RWPE2 (cell line): Measurements from ENCODE around the gene MYBPC3.

Source experiments
- ATAC-seq: fragments of 200-7000 bp; cut with Tn5 transposase; 3 replicates; pipeline ENCODE4 v1.9.1; 2021; ENCODE audit warnings: low read depth
- DNase-seq: peaks from one replicate; pipeline ENCODE4 v3.0.0-alpha.2; 2020; ENCODE audit warnings: low spot score
- H3K27ac ChIP-seq: fragments of 450-650 bp; 2 replicates; pipeline ENCODE4 v1.5.1; 2017; ENCODE audit warnings: mild to moderate bottlenecking; ENCODE audit not compliant: poor library complexity, severe bottlenecking
- H3K27me3 ChIP-seq: fragments of 250-450 bp; sonication (Bioruptor Pico); 2 replicates; pipeline ENCODE4 v1.5.1; 2021; ENCODE audit warnings: mild to moderate bottlenecking, moderate library complexity; ENCODE audit not compliant: insufficient read depth, poor library complexity, severe bottlenecking
- H3K36me3 ChIP-seq: fragments of 250-450 bp; sonication (Bioruptor Pico); 2 replicates; pipeline ENCODE4 v1.5.1; 2020; ENCODE audit warnings: low read depth, mild to moderate bottlenecking, moderate library complexity
- H3K4me1 ChIP-seq: fragments of 250-450 bp; sonication (Bioruptor Pico); 2 replicates; pipeline ENCODE4 v1.5.1; 2021; ENCODE audit warnings: mild to moderate bottlenecking, moderate library complexity; ENCODE audit not compliant: insufficient read depth, poor library complexity, severe bottlenecking
- H3K4me3 ChIP-seq: fragments of 250-450 bp; sonication (Bioruptor Pico); 2 replicates; pipeline ENCODE4 v1.5.1; 2021; ENCODE audit warnings: mild to moderate bottlenecking, moderate library complexity; ENCODE audit not compliant: severe bottlenecking
- H3K9me3 ChIP-seq: fragments of 250-450 bp; sonication (Bioruptor Pico); 2 replicates; pipeline ENCODE4 v1.5.1; 2021; ENCODE audit warnings: mild to moderate bottlenecking, moderate library complexity; ENCODE audit not compliant: severe bottlenecking
- TF ChIP-seq, protein P1 (sequence below): fragments of 450-650 bp; IDR thresholded peaks from one replicate; pipeline ENCODE4 v1.5.1; 2017; ENCODE audit warnings: mild to moderate bottlenecking, moderate library complexity; ENCODE audit not compliant: poor library complexity, severe bottlenecking

The MYBPC3 gene

DNA sequence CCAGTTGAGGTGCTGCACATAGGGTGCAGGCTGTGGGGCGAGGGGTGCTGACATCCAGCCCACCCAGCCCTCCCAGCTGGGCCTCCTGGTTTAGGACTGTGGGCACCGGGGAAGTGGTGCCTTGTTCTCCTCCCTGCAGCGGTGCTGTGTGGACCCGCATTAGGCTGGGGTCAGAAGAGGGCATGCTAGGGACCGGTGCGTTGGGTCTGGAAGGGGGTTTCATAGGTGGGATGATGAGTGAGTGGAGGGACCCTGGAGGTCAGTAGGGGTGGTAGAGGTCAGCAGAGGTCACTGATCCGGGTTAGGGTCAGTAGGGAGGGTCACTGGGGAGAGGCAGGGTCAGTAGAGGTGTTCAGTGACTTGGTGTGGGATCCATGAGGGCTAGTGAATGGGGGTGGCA, 6.7 kb upstream of the MYBPC3 start:
- no peak overlapping the region for H3K4me3 ChIP-seq
- H3K4me1 ChIP-seq = no peaks in the 10 kb centered on the region
- no peaks in the 10 kb centered on the region for H3K36me3 ChIP-seq
- ATAC-seq (no peak), DNase-seq (no peak)
- no peaks in the 10 kb centered on the region for H3K27me3 ChIP-seq
- TF ChIP-seq, protein P1, sequence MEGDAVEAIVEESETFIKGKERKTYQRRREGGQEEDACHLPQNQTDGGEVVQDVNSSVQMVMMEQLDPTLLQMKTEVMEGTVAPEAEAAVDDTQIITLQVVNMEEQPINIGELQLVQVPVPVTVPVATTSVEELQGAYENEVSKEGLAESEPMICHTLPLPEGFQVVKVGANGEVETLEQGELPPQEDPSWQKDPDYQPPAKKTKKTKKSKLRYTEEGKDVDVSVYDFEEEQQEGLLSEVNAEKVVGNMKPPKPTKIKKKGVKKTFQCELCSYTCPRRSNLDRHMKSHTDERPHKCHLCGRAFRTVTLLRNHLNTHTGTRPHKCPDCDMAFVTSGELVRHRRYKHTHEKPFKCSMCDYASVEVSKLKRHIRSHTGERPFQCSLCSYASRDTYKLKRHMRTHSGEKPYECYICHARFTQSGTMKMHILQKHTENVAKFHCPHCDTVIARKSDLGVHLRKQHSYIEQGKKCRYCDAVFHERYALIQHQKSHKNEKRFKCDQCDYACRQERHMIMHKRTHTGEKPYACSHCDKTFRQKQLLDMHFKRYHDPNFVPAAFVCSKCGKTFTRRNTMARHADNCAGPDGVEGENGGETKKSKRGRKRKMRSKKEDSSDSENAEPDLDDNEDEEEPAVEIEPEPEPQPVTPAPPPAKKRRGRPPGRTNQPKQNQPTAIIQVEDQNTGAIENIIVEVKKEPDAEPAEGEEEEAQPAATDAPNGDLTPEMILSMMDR = no peak
- no peaks in the 10 kb centered on the region for H3K9me3 ChIP-seq
- H3K27ac ChIP-seq = no peak overlapping the region

DNA sequence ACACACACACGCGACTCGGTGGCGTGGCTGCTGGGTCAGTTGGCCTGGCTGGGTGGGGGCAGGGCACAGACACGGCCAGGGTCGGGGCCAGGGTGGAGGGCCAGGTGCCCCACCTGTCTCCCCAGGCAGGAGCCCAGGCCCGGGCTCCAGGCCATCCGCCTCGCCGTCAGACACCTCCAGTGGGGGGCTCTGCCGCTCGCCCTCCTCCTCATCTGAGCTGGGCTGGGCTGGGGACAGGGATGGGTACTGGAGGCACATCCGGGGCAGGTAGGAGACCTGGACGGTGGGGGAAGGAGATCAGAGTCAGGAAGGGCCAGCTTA, 6.2 kb upstream of the MYBPC3 start:
- Histone ChIP-seq H3K27ac (no peak overlapping the region), H3K27me3 (no peaks in the 10 kb centered on the region), H3K4me1 (no peaks in the 10 kb centered on the region), H3K36me3 (no peaks in the 10 kb centered on the region), H3K4me3 (no peak overlapping the region), H3K9me3 (no peaks in the 10 kb centered on the region)
- no peak for DNase-seq
- ATAC-seq = no peak
- TF ChIP-seq, protein P1 = no peak

DNA sequence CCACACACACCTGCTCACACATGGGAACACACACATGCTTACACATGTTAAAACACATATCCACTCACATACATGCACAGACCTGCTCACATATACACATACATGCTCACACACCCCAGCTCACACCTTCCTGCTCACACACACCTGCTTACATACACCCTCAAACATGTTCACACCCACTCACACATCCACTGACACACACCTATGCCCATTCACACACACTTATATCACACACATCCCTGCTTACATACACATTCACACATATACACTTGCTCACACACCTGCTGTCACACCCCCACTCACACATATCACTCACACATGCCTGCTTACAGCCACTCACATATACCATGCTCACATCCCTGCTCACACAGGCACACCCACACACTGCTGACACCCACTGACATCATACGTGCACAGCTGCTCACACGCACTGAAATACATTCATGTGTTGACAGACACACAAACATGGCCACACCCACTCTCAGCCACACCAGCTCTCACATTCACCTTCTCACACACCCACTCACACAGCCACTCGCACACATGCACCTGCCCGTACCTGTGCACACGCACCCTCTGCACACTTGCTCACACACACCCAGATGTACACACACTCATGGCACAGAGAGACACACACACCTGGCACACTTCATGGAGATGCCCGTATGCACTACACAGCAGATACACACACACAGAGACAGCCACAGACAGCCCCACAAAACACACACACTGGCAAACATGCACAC, 5.7 kb upstream of the MYBPC3 start:
- H3K27me3 ChIP-seq = no peaks in the 10 kb centered on the region
- H3K9me3 ChIP-seq = no peaks in the 10 kb centered on the region
- DNase-seq (no peak), ATAC-seq (no peak)
- H3K4me3 ChIP-seq = no peak overlapping the region
- H3K36me3 ChIP-seq = no peaks in the 10 kb centered on the region
- no peaks in the 10 kb centered on the region for H3K4me1 ChIP-seq
- H3K27ac ChIP-seq = no peak overlapping the region
- TF ChIP-seq, protein P1 = no peak

DNA sequence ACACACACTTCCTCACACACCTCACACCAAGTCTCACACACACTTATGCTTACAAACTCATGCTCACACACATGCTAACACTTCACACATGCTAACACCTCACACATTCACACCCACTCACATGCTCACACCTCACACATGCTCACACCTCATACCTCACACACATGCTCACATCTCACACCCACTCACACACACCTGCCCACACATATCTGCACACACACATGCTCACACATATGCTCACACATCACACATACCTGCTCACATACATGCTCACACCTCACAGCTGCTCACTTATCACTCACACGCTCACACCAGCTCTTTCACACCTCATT, 4.5 kb upstream of the MYBPC3 start:
- DNase-seq = no peak
- H3K4me3 ChIP-seq = no peak overlapping the region
- TF ChIP-seq, protein P1 = no peak
- H3K27ac ChIP-seq = no peak overlapping the region
- ATAC-seq = no peak
- H3K36me3 ChIP-seq = no peaks in the 10 kb centered on the region
- no peaks in the 10 kb centered on the region for H3K27me3 ChIP-seq
- H3K4me1 ChIP-seq = no peaks in the 10 kb centered on the region
- H3K9me3 ChIP-seq = no peaks in the 10 kb centered on the region

DNA sequence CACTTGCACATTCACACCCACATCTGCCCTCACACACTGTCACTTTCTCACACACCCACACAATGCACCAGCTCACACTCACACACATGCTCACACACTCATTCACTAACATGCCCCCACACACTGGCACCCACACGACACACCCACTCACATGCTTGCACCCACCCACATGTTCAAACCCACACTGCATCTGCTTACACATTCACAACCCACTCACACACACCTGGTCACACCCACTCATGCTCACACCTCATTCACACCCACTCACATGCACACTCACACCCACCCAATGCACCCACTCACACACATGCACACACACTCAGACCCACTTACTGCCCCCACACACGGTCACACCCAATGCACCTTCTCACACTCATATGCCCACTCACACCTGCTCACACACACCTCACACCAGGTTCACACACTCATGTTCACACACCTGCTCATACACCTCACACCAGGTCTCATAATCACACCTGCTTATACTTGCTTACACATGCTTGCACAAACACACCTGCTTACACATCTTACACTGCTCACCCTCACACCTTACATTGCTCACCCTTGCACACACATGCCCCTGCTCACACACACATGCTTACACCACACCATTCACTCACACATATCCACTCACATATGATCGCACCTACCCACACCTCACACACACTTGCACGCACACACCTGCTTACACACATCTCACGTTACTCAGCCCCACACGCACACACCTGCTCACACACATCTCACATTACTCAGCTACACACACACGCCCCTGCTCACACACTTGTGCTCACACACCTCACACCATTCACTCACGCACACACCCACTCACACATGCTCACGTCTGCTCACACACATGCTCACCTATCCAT, 3.9 kb upstream of the MYBPC3 start:
- Histone ChIP-seq H3K27ac (no peak overlapping the region), H3K4me3 (no peak overlapping the region), H3K36me3 (no peaks in the 10 kb centered on the region), H3K4me1 (no peaks in the 10 kb centered on the region), H3K9me3 (no peaks in the 10 kb centered on the region), H3K27me3 (no peaks in the 10 kb centered on the region)
- TF ChIP-seq, protein P1 = no peak
- no peak for DNase-seq
- ATAC-seq = no peak
